ENCODE measurements around the gene ACAP1. TPM values are rescaled to one million over a fixed set of nuclear protein-coding genes. Genes with fewer than 3 reads are reported as not detected.

ACAP1 gene
- total and polyA plus RNA-seq, 9 of the 15 experiments (the other 6 are each of a cell fraction or from before 2014, with no cell fraction given): 0.15 to 8.5 (median 2.4) TPM

- no peak for TF ChIP-seq MCM5 (IDR thresholded peaks at IDR 0.05; ENCODE audit: low read depth)
- no peak for TF ChIP-seq ZBTB11 (CRISPR knock-in tag; IDR thresholded peaks at IDR 0.05)
- no peak for TF ChIP-seq GABPA (tag; conservative IDR thresholded peaks at IDR 0.05; ENCODE audit: low read depth)
- no peak for TF ChIP-seq KDM1A (IDR thresholded peaks at IDR 0.05)
- TF ChIP-seq KHSRP (IDR thresholded peaks at IDR 0.05): no peak
- no peak for TF ChIP-seq ZNF217 (CRISPR knock-in tag; IDR thresholded peaks at IDR 0.05)
- no peak for TF ChIP-seq NCOA1 (IDR thresholded peaks at IDR 0.05; ENCODE audit: low read depth)
- no peak for TF ChIP-seq E2F1 (CRISPR knock-in tag; IDR thresholded peaks at IDR 0.05)
These were observed 23.8 kb upstream of the ACAP1 start (continued) for GRCh38 chr17:7312432-7313087.

Data from K562 (cell line).